ENCODE measurements around the gene SNRPB.

Gene SNRPB

DNA sequence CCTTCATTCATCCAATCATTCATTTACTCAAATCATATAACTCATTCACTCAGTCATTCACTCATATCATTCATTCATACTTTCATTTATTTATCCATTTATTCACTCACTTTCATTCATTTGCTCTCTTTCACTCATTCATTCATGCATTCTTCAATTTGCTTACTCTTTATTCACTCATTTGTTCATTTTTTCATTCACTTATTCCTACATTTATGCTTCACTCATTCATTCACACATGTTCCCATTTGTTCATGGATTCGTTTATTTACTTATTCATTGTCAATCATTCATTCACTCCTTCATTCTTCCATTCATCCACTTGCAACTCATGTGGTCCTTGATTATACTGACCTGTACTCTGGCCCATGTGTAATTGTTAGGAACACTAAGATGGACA, 39.4 kb downstream of the SNRPB start:
- DNase-seq (ENCODE audit: low read depth, low spot score) = no peak
- no peak overlapping the region for H3K27ac ChIP-seq

DNA sequence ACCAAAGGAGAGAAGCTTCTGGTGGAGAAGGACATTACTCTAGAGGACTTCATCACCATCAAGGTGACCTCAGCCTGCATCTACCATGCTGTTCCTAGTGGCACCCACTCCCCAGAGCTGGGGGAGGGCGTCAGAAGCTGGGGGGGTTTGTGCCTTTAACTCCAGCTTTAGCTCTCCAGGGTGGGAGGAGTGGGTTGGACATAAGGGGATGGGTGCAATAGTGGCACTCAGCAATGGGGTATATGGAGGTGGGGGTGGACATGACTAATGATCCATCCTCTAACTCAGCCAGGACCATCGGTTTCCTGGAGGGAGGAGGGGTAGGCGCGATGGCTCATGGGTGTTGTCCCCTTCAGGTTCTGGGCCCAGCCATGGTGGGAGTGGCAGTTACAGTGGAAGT, 40.1 kb downstream of the SNRPB start:
- no peak for DNase-seq (ENCODE audit: low read depth, low spot score)
- H3K27ac ChIP-seq = no peak overlapping the region

DNA sequence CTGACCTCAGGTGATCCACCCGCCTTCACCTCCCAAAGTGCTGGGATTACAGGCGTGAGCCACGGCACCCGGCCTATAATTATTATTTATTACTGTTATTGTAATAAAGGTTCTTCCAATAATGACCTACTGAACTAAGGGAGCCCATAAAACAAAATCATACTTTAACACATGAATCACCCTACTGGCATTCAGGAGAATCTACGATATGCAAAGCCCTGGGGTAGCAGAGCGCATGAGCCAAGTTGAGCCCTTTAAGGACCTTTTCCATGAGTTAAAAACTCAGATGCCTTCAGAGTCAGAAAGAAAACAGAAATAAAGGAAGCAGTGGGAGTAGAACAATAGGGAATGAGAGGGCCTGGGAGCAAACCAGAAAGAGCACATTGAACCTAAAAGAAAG, 41.5 kb downstream of the SNRPB start:
- DNase-seq (ENCODE audit: low read depth, low spot score) = no peak
- no peak overlapping the region for H3K27ac ChIP-seq

DNA sequence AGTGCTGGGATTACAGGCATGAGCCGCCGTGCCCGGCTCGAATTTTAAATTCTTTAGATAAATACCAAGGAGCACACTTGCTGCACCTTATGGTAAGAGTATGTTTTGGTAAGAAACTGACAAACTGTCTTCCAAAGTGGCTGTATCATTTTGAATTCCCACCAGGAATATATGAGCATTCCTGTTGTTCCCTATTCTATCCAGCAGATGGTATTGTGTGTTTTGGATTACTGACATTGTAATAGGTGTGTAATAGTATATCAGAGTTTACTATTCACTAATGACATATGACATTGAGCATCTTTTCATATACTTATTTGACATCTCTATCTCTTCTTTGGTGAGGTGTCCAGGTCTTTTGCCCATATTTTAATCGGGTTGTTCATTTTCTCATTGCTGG, 49.3 kb downstream of the SNRPB start:
- H3K27ac ChIP-seq = no peak overlapping the region
- DNase-seq (ENCODE audit: low read depth, low spot score) = no peak

DNA sequence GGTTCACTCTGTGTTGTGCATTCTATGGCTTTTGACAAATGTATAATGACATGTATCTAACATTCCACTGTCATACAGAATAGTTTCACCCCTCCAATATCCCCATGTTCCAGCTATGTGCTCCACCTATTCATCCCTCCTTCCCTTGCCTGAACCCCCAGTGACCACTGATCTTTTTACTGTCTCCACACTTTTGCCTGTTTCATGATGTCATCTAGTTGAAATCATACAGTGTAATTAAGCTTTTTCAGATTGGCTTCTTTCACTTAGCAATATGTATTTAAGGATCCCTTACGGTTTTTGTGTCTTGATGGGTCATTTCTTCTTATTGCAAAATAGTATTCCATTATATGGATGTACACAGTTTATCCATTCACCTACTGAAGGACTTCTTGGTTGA, 50.1 kb downstream of the SNRPB start:
- no peak for DNase-seq (ENCODE audit: low read depth, low spot score)
- no peak overlapping the region for H3K27ac ChIP-seq

DNA sequence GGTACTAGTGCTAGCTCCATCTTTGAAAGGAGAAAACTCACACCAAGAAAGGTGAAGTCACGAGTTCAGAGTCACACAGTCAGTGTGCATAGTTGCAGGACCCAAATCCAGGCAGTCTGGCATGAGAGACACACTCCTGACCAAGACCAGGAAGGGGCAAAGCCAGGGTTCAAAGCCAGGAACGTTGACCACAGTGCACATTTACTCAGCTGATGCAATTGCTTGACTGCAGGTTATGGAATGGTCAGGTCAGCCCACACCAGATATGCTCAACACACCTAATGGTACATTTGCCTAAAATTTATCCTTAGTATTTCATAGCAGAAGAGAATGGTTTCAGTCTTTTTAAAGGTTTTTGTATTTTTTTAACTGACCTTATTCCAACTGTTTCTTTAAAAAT, 52.2 kb downstream of the SNRPB start:
- H3K27ac ChIP-seq = no peak overlapping the region
- no peak for DNase-seq (ENCODE audit: low read depth, low spot score)

DNA sequence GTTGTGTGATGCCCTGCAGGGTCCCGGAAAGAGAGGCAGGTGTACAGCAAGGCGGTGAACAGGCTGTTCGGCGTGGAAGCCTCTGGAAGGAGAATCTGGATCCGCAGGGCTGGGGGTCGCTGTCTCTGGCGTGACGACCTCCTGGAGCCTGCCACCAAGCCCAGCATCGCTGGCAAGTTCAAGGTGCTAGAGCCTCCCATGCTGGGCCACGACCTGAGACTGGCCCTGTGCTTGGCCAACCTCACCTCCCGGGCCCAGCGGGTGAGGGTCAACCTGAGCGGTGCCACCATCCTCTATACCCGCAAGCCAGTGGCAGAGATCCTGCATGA, 53.4 kb downstream of the SNRPB start:
- H3K27ac ChIP-seq = no peak overlapping the region
- no peak for DNase-seq (ENCODE audit: low read depth, low spot score)

DNA sequence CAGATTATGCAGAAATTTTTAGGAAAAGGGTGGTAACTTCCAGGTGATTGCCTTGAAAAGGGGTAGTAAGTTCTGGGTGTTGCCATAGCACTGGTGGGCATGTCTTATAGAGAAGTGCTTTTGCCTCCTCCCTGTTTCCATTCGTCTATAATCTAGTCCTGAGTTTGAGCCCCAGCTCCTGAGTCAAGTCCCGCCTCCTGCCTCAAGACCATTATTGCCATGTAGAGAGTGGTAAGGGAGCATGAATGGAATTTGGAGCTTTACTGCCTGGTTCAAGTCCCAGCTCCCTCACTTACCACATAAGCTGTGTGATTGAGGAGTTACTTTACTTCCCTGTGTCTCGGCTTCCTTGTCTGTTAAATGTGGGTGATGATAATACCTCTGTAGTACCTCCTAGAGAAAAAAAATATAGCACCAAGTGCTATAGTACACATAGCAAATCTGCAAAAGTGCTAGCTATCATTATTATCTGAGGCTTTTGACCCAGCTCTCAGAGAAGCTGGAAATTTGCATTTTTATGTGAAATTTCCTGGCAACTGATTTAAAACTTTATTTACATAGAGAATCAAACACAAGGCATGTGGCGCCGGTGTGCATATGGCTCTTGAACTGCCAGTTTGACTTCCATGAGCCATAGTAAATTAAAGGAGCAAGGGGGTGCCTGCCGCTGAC, 53.9 kb downstream of the SNRPB start:
- H3K27ac ChIP-seq = no peak overlapping the region
- DNase-seq (ENCODE audit: low read depth, low spot score) = no peak
